Panc1 (cell line): Measurements from ENCODE around the gene EHBP1. TPM values are rescaled to one million over a fixed set of nuclear protein-coding genes. Genes with fewer than 3 reads are reported as not detected.

Experiments used
- ATAC-seq: fragments of 200-7000 bp; cut with Tn5 transposase; 2 replicates; pipeline ENCODE4 v1.9.1; 2020; ENCODE audit warnings: mild to moderate bottlenecking, moderate library complexity
- BruUV-seq: library from RNA; stranded (reverse); fragments of 400-500 nt; replicated peaks from 2 replicates; lab custom pipeline; 2021; lab: Mats Ljungman, UMichigan
- CTCF ChIA-PET: fragments of 300-600 bp; sonication (Branson Sonifier 250); formaldehyde crosslinking; loops from one replicate; lab custom pipeline; 2022; ENCODE audit warnings: antibody characterized with exemption; lab: Charles Lee
- POLR2A ChIA-PET: fragments of 300-600 bp; sonication (Branson Sonifier 250); formaldehyde crosslinking; loops from one replicate; lab custom pipeline; 2022; ENCODE audit warnings: antibody characterized with exemption; lab: Charles Lee
- DNase-seq: peaks from one replicate; pipeline ENCODE4 v3.0.0-alpha.2; 2010; ENCODE audit warnings: low read depth, low spot score
- H3K27ac ChIP-seq: 2 replicates; pipeline ENCODE4 v1.5.1; 2011; ENCODE audit warnings: mild to moderate bottlenecking, low read length, inconsistent platforms
- H3K27me3 ChIP-seq: fragments of 200-500 bp; sonication (Bioruptor generic); 2 replicates; pipeline ENCODE4 v1.6.0; 2014; ENCODE audit warnings: low read length, inconsistent platforms; ENCODE audit not compliant: control insufficient read depth, insufficient read depth
- H3K36me3 ChIP-seq: fragments of 200-500 bp; sonication (Bioruptor generic); 2 replicates; pipeline ENCODE4 v1.5.1; 2014; ENCODE audit warnings: inconsistent platforms, mild to moderate bottlenecking, low read length, moderate library complexity; ENCODE audit not compliant: control insufficient read depth, insufficient read depth
- H3K4me1 ChIP-seq: 2 replicates; pipeline ENCODE4 v1.5.1; 2011; ENCODE audit warnings: inconsistent platforms, mild to moderate bottlenecking, low read length, moderate library complexity; ENCODE audit not compliant: control insufficient read depth, insufficient read depth
- H3K4me3 ChIP-seq, 2 experiments: 2 replicates each; pipeline ENCODE4 v1.5.1; 2011 to 2012; ENCODE audit warnings: low read depth in 2 of 2, low read length in 2 of 2, mild to moderate bottlenecking in 2 of 2, inconsistent platforms in 1 of 2, moderate library complexity in 1 of 2
- H3K9me3 ChIP-seq: fragments of 200-500 bp; sonication (Bioruptor generic); 2 replicates; pipeline ENCODE4 v1.5.1; 2014; ENCODE audit warnings: low read depth, mild to moderate bottlenecking, inconsistent platforms, low read length, moderate library complexity; ENCODE audit not compliant: control insufficient read depth, insufficient read depth
- POLR2AphosphoS5 ChIP-seq: IDR thresholded peaks from 2 replicates; pipeline ENCODE4 v1.6.1; 2012; ENCODE audit warnings: mild to moderate bottlenecking, low read depth, low read length, moderate library complexity
- SIN3A ChIP-seq: IDR thresholded peaks from 2 replicates; pipeline ENCODE4 v1.6.1; 2012; ENCODE audit warnings: low read depth, mild to moderate bottlenecking, low read length, moderate library complexity, borderline replicate concordance; ENCODE audit not compliant: insufficient read depth
- TCF7L2 ChIP-seq: IDR thresholded peaks from 2 replicates; pipeline ENCODE4 v1.6.1; 2011; ENCODE audit warnings: mild to moderate bottlenecking, low read depth, low read length, inconsistent platforms
- in situ Hi-C: cut with HindIII; loops from 2 replicates; pipeline ENCODE4 v1.10.0; 2016; ENCODE audit warnings: low sequenced_read_pairs, low pct_unique_long_range_greater_than_20kb
- intact Hi-C: fragments of 100-400 bp; cut with micrococcal nuclease; formaldehyde crosslinking; loops from one replicate; pipeline ENCODE4 v1.10.0; 2022; ENCODE audit not compliant: unreplicated experiment
- total RNA-seq: library from RNA; stranded (reverse); gene quantifications from one replicate; pipeline ENCODE4 v1.2.1, GENCODE V29; 2021; ENCODE audit not compliant: unreplicated experiment
- TF ChIP-seq, protein P1 (sequence below), 2 experiments: IDR thresholded peaks; 2 replicates each; pipeline ENCODE4 v1.6.1; 2011 to 2012; ENCODE audit warnings: low read depth in 2 of 2, control low read depth in 1 of 2, low read length in 1 of 2, mild to moderate bottlenecking in 1 of 2, moderate library complexity in 1 of 2; ENCODE audit not compliant: insufficient read depth in 1 of 2
- TF ChIP-seq, protein P2 (sequence below): fragments of 450-650 bp; IDR thresholded peaks from 2 replicates; pipeline ENCODE4 v1.5.1; 2017; ENCODE audit warnings: mild to moderate bottlenecking

Gene EHBP1
- total RNA-seq, 1 experiment from 2014 or later, result 46.1 TPM

DNA sequence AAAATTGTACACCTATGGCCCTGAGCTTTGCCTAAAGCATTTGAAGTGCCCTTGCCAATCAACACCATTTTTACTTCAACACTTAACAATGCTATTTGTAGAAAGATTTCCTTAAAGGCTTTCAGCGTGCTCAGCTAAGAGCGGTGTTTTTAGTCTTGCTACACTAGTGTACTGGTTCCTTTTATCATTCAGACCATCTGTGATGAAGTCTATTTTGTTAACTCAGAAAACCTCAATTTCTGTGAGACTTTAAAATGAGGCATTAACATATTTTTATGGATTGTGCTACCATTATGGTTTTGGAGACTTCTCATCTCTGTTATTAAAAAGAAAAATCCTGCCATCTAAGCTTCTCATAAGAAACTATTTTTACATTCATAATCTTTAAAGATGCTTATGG, 46.6 kb upstream of the EHBP1 start:
- in situ Hi-C loops, result no loop called here
- no TSS peak for BruUV-seq
- intact Hi-C loops, result no loop called here
- DNase-seq (no peak), ATAC-seq (no peak)
- TF ChIP-seq POLR2AphosphoS5 (no peak), TCF7L2 (no peak), SIN3A (no peak)
- TF ChIP-seq, protein P1, sequence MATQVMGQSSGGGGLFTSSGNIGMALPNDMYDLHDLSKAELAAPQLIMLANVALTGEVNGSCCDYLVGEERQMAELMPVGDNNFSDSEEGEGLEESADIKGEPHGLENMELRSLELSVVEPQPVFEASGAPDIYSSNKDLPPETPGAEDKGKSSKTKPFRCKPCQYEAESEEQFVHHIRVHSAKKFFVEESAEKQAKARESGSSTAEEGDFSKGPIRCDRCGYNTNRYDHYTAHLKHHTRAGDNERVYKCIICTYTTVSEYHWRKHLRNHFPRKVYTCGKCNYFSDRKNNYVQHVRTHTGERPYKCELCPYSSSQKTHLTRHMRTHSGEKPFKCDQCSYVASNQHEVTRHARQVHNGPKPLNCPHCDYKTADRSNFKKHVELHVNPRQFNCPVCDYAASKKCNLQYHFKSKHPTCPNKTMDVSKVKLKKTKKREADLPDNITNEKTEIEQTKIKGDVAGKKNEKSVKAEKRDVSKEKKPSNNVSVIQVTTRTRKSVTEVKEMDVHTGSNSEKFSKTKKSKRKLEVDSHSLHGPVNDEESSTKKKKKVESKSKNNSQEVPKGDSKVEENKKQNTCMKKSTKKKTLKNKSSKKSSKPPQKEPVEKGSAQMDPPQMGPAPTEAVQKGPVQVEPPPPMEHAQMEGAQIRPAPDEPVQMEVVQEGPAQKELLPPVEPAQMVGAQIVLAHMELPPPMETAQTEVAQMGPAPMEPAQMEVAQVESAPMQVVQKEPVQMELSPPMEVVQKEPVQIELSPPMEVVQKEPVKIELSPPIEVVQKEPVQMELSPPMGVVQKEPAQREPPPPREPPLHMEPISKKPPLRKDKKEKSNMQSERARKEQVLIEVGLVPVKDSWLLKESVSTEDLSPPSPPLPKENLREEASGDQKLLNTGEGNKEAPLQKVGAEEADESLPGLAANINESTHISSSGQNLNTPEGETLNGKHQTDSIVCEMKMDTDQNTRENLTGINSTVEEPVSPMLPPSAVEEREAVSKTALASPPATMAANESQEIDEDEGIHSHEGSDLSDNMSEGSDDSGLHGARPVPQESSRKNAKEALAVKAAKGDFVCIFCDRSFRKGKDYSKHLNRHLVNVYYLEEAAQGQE (IDR thresholded peaks at IDR 0.05; ENCODE audit: insufficient read depth in 1 of 2, low read depth in 2 of 2, low read length in 1 of 2), result no peak
- TF ChIP-seq, protein P2, sequence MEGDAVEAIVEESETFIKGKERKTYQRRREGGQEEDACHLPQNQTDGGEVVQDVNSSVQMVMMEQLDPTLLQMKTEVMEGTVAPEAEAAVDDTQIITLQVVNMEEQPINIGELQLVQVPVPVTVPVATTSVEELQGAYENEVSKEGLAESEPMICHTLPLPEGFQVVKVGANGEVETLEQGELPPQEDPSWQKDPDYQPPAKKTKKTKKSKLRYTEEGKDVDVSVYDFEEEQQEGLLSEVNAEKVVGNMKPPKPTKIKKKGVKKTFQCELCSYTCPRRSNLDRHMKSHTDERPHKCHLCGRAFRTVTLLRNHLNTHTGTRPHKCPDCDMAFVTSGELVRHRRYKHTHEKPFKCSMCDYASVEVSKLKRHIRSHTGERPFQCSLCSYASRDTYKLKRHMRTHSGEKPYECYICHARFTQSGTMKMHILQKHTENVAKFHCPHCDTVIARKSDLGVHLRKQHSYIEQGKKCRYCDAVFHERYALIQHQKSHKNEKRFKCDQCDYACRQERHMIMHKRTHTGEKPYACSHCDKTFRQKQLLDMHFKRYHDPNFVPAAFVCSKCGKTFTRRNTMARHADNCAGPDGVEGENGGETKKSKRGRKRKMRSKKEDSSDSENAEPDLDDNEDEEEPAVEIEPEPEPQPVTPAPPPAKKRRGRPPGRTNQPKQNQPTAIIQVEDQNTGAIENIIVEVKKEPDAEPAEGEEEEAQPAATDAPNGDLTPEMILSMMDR, result no peak
- ChIA-PET POLR2A (no interaction called here), CTCF (no interaction called here)
- no peaks in the 10 kb centered on the region for H3K36me3 ChIP-seq
- H3K27me3 ChIP-seq, result no peaks in the 10 kb centered on the region
- no peaks in the 10 kb centered on the region for H3K9me3 ChIP-seq
- no peaks in the 10 kb centered on the region for H3K4me1 ChIP-seq
- H3K27ac ChIP-seq, result no peak overlapping the region
- H3K4me3 ChIP-seq, result no peak overlapping the region

DNA sequence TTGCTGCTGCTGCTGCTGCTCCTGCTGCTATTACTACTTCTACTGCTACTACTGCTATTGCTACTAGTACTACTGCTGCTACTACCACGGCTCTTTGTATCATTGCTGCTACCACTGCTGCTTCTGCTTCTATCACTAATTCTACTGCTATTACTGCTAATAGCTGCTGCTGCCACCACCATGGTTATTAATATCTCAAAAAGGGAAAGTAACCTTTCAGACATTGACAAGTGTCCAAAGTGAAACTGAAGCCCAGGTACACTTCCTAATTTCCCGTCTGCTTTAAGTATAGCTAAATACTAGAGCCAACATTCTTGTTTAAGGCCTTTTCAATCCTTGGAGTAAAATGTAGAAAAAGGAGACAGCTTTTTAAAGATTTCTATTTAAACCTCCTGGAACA, 45.4 kb upstream of the EHBP1 start:
- ChIA-PET CTCF (no interaction called here), POLR2A (no interaction called here)
- H3K27ac ChIP-seq, result no peak overlapping the region
- no peaks in the 10 kb centered on the region for H3K27me3 ChIP-seq
- no TSS peak for BruUV-seq
- in situ Hi-C loops, result no loop called here
- no peaks in the 10 kb centered on the region for H3K9me3 ChIP-seq
- H3K36me3 ChIP-seq, result no peaks in the 10 kb centered on the region
- ATAC-seq, result no peak
- intact Hi-C loops, result no loop called here
- TF ChIP-seq SIN3A (no peak), TCF7L2 (no peak), POLR2AphosphoS5 (no peak)
- TF ChIP-seq, protein P1 (IDR thresholded peaks at IDR 0.05; ENCODE audit: insufficient read depth in 1 of 2, low read depth in 2 of 2, low read length in 1 of 2), result no peak
- TF ChIP-seq, protein P2, result no peak
- H3K4me3 ChIP-seq, result no peak overlapping the region
- DNase-seq, result no peak
- no peaks in the 10 kb centered on the region for H3K4me1 ChIP-seq
